IMR-90 (cell line): ENCODE results near the gene ARL6IP6. TPM values are rescaled to one million over a fixed set of nuclear protein-coding genes. Genes with fewer than 3 reads are reported as not detected.

Experiments used
- ATAC-seq: fragments of 200-7000 bp; cut with Tn5 transposase; 2 replicates; pipeline ENCODE4 v1.9.1; 2020; ENCODE audit warnings: low read depth, mild to moderate bottlenecking, moderate library complexity
- BruUV-seq: library from RNA; stranded (reverse); fragments of 400-500 nt; replicated peaks from 2 replicates; lab custom pipeline; 2021; lab: Mats Ljungman, UMichigan
- CTCF ChIA-PET: fragments of 300-600 bp; formaldehyde crosslinking; extraction: SDS; loops from one replicate; lab custom pipeline; 2021; ENCODE audit warnings: antibody characterized with exemption; lab: Yijun Ruan, JAX
- POLR2A ChIA-PET: fragments of 300-600 bp; sonication (Branson Sonifier 250); formaldehyde crosslinking; loops from one replicate; lab custom pipeline; 2022; ENCODE audit warnings: antibody characterized with exemption; ENCODE audit not compliant: unreplicated experiment; lab: Charles Lee
- DNase-seq: peaks from one replicate; pipeline ENCODE4 v3.0.0; 2013
- H2AFZ ChIP-seq: replicated peaks from 2 replicates; pipeline ENCODE3; 2013; ENCODE audit warnings: low read length, mild to moderate bottlenecking; ENCODE audit not compliant: poor library complexity
- H2AK5ac ChIP-seq: 2 replicates; pipeline ENCODE4 v1.6.1; 2013; ENCODE audit warnings: low read depth, low read length, inconsistent platforms
- H2AK9ac ChIP-seq: replicated peaks from 2 replicates; pipeline ENCODE3; 2013; ENCODE audit warnings: mild to moderate bottlenecking, low read depth, low read length, moderate library complexity; ENCODE audit not compliant: poor library complexity
- H2BK120ac ChIP-seq: 2 replicates; pipeline ENCODE4 v1.6.1; 2013; ENCODE audit warnings: low read depth, low read length, inconsistent platforms
- H2BK15ac ChIP-seq: 3 replicates; pipeline ENCODE4 v1.6.1; 2013; ENCODE audit warnings: low read depth, low read length, inconsistent platforms
- H2BK20ac ChIP-seq: 2 replicates; pipeline ENCODE4 v1.6.1; 2013; ENCODE audit warnings: low read depth, mild to moderate bottlenecking, inconsistent platforms, low read length, moderate library complexity
- H2BK5ac ChIP-seq: 2 replicates; pipeline ENCODE4 v1.6.1; 2013; ENCODE audit warnings: mild to moderate bottlenecking, low read depth, low read length, inconsistent platforms; ENCODE audit not compliant: poor library complexity, severe bottlenecking
- H3K14ac ChIP-seq: replicated peaks from 2 replicates; pipeline ENCODE4 v1.6.1; 2013; ENCODE audit warnings: low read depth, low read length, inconsistent platforms
- H3K18ac ChIP-seq: 2 replicates; pipeline ENCODE4 v1.6.1; 2013; ENCODE audit warnings: low read depth, low read length, control low read depth
- H3K23ac ChIP-seq: 2 replicates; pipeline ENCODE4 v1.6.1; 2013; ENCODE audit warnings: low read depth, low read length, inconsistent platforms
- H3K27ac ChIP-seq: 2 replicates; pipeline ENCODE4 v1.5.1; 2013; ENCODE audit warnings: mild to moderate bottlenecking, control low read depth, low read length; ENCODE audit not compliant: insufficient read depth
- H3K27me3 ChIP-seq: 2 replicates; pipeline ENCODE4 v1.6.1; 2013; ENCODE audit warnings: low read length; ENCODE audit not compliant: control insufficient read depth, insufficient read depth
- H3K36me3 ChIP-seq: 2 replicates; pipeline ENCODE4 v1.6.1; 2013; ENCODE audit warnings: low read length, mixed read lengths; ENCODE audit not compliant: control insufficient read depth, insufficient read depth
- H3K4ac ChIP-seq: 2 replicates; pipeline ENCODE4 v1.6.1; 2013; ENCODE audit warnings: low read depth, low read length, inconsistent platforms
- H3K4me1 ChIP-seq: 2 replicates; pipeline ENCODE4 v1.6.1; 2013; ENCODE audit warnings: low read length, mixed read lengths; ENCODE audit not compliant: control insufficient read depth, insufficient read depth
- H3K4me2 ChIP-seq: 2 replicates; pipeline ENCODE4 v1.6.1; 2013; ENCODE audit warnings: low read depth, mild to moderate bottlenecking, control low read depth, low read length, moderate library complexity
- H3K4me3 ChIP-seq: 2 replicates; pipeline ENCODE4 v1.5.1; 2013; ENCODE audit warnings: low read depth, mild to moderate bottlenecking, control low read depth, low read length, moderate library complexity; ENCODE audit not compliant: insufficient read depth
- H3K56ac ChIP-seq: 2 replicates; pipeline ENCODE4 v1.6.1; 2013; ENCODE audit warnings: low read length, inconsistent platforms; ENCODE audit not compliant: insufficient read depth; ENCODE audit errors: extremely low read depth
- H3K79me1 ChIP-seq, 2 experiments: 2 replicates each; pipeline ENCODE4 v1.6.1; 2013; ENCODE audit warnings: low read length in 2 of 2, inconsistent platforms in 1 of 2, low read depth in 1 of 2
- H3K9ac ChIP-seq: 2 replicates; pipeline ENCODE4 v1.6.1; 2013; ENCODE audit warnings: low read depth, low read length, control low read depth
- H3K9me1 ChIP-seq: 2 replicates; pipeline ENCODE4 v1.6.1; 2013; ENCODE audit warnings: low read length, inconsistent platforms; ENCODE audit not compliant: insufficient read depth
- H3K9me3 ChIP-seq: 2 replicates; pipeline ENCODE4 v1.6.1; 2013; ENCODE audit warnings: low read length; ENCODE audit not compliant: control insufficient read depth, insufficient read depth
- H4K20me1 ChIP-seq: 2 replicates; pipeline ENCODE4 v1.6.1; 2013; ENCODE audit warnings: low read length, inconsistent platforms; ENCODE audit not compliant: insufficient read depth
- H4K5ac ChIP-seq: 2 replicates; pipeline ENCODE4 v1.6.1; 2013; ENCODE audit warnings: mild to moderate bottlenecking, low read depth, low read length, control low read depth
- H4K8ac ChIP-seq, 2 experiments: 2 replicates each; pipeline ENCODE4 v1.6.1; 2013; ENCODE audit warnings: low read depth in 2 of 2, low read length in 2 of 2, control low read depth in 1 of 2, inconsistent platforms in 1 of 2
- H4K91ac ChIP-seq: 2 replicates; pipeline ENCODE4 v1.6.1; 2013; ENCODE audit warnings: low read depth, low read length, inconsistent platforms; ENCODE audit not compliant: insufficient read depth
- BHLHE40 ChIP-seq: fragments of 150-350 bp; IDR thresholded peaks from 2 replicates; pipeline ENCODE4 v1.6.1; 2016; ENCODE audit warnings: mild to moderate bottlenecking, low read depth, low read length
- CEBPB ChIP-seq: IDR thresholded peaks from 2 replicates; pipeline ENCODE4 v1.6.1; 2012; ENCODE audit warnings: low read depth, low read length, improper control_type of control experiment
- CTCF ChIP-seq: conservative IDR thresholded peaks from 2 replicates; pipeline ENCODE4 v1.5.1; 2012; ENCODE audit warnings: mild to moderate bottlenecking, low read depth, low read length, improper control_type of control experiment
- ELK1 ChIP-seq: fragments of 150-350 bp; IDR thresholded peaks from 2 replicates; pipeline ENCODE4 v1.6.1; 2016; ENCODE audit warnings: low read depth, mild to moderate bottlenecking, low read length, moderate library complexity, borderline replicate concordance
- MAFK ChIP-seq: IDR thresholded peaks from 2 replicates; pipeline ENCODE4 v1.6.1; 2012; ENCODE audit warnings: low read depth, low read length, improper control_type of control experiment
- MAZ ChIP-seq: IDR thresholded peaks from 2 replicates; pipeline ENCODE4 v1.6.1; 2012; ENCODE audit warnings: low read depth, mild to moderate bottlenecking, low read length, improper control_type of control experiment, moderate library complexity, borderline replicate concordance
- MXI1 ChIP-seq: IDR thresholded peaks from 2 replicates; pipeline ENCODE4 v1.6.1; 2012; ENCODE audit warnings: low read depth, mild to moderate bottlenecking, low read length, moderate library complexity, borderline replicate concordance
- NFE2L2 ChIP-seq: fragments of 150-350 bp; IDR thresholded peaks from 2 replicates; pipeline ENCODE4 v1.6.1; 2016; ENCODE audit warnings: low read depth, mild to moderate bottlenecking, low read length
- POLR2A ChIP-seq: IDR thresholded peaks from 2 replicates; pipeline ENCODE4 v1.6.1; 2012; ENCODE audit warnings: mild to moderate bottlenecking, low read depth, low read length
- RAD21 ChIP-seq: IDR thresholded peaks from 2 replicates; pipeline ENCODE4 v1.6.1; 2012; ENCODE audit warnings: low read length, improper control_type of control experiment
- RCOR1 ChIP-seq: IDR thresholded peaks from 2 replicates; pipeline ENCODE4 v1.6.1; 2012; ENCODE audit warnings: mild to moderate bottlenecking, low read length, improper control_type of control experiment; ENCODE audit not compliant: insufficient replicate concordance
- WGBS, 2 experiments: methylation state at CpG; one replicate each; pipeline versions ENCODE4 v1.1.5 to v1.1.7; 2013; ENCODE audit warnings: missing lambda C conversion rate in 2 of 2; ENCODE audit not compliant: insufficient read length in 1 of 2; ENCODE audit errors: extremely low coverage in 2 of 2; 5-methylcytosine and 5-hydroxymethylcytosine counted together
- dilution Hi-C: fragments of 300-500 bp; cut with HindIII; formaldehyde crosslinking; loops from one replicate; pipeline ENCODE4 v1.14.3; 2018; ENCODE audit warnings: low sequenced_read_pairs; ENCODE audit not compliant: unreplicated experiment
- in situ Hi-C: fragments of 300-500 bp; cut with MboI; formaldehyde crosslinking; loops from 3 replicates; pipeline ENCODE4 v1.14.3; 2019; ENCODE audit warnings: low sequenced_read_pairs, inconsistent platforms, mixed read lengths
- intact Hi-C: fragments of 100-400 bp; cut with micrococcal nuclease; formaldehyde crosslinking; loops from 2 replicates; pipeline ENCODE4 v1.10.0; 2022
- polyA plus RNA-seq, 3 experiments: library from polyadenylated mRNA; depleted of rRNA; stranded (reverse); fragments of >200 nt; gene quantifications; 2 replicates each; pipeline ENCODE4 v1.2.3, GENCODE V29; 2012; ENCODE audit warnings: low replicate concordance in 1 of 3
- total RNA-seq: library from RNA; depleted of rRNA; stranded (reverse); fragments of >200 nt; gene quantifications from 2 replicates; pipeline ENCODE4 v1.2.3, GENCODE V29; 2012

Gene ARL6IP6
- total and polyA plus RNA-seq, 2 of the 4 experiments (the other 2 are of a cell fraction) = 4.1 to 14.7 TPM

- ATAC-seq = no peak
- H3K4ac ChIP-seq = no peak overlapping the region
These were observed 48.5 kb downstream of the ARL6IP6 start for GRCh38 chr2:152766928-152767327.

More at GRCh38 chr2:152766928-152767327, 48.5 kb downstream of the ARL6IP6 start:
- H4K91ac ChIP-seq = no peak overlapping the region
- H2BK15ac ChIP-seq = no peak overlapping the region
- peak overlapping the region; percentile 73 for H2BK5ac ChIP-seq
- H4K8ac ChIP-seq = no peak overlapping the region
- no peaks in the 10 kb centered on the region for H4K20me1 ChIP-seq
- peaks cover 5% of the 10 kb centered on the region; the same call in 1 of the 2 replicates for H3K9me3 ChIP-seq
- WGBS, 2 experiments = no CpG with 5 or more reads among the region's 1 CpG
- H2BK20ac ChIP-seq = no peak overlapping the region; the same call in 1 of the 2 replicates
- no peak overlapping the region for H2AFZ ChIP-seq
- H3K14ac ChIP-seq = no peak overlapping the region
- DNase-seq = peak; percentile 65
- peaks cover 2% of the 10 kb centered on the region; the same call in 1 of the 2 replicates for H3K36me3 ChIP-seq
- H3K56ac ChIP-seq = no peak overlapping the region
- H3K4me3 ChIP-seq = no peak overlapping the region
- no peak overlapping the region for H3K9ac ChIP-seq
- peaks cover 3% of the 10 kb centered on the region; the same call in 1 of the 2 replicates for H3K9me1 ChIP-seq
- ChIA-PET POLR2A (no interaction called here), CTCF (no interaction called here)
- H3K27ac ChIP-seq = no peak overlapping the region
- intact Hi-C loops (no loop called here), dilution Hi-C loops (no loop called here), in situ Hi-C loops (no loop called here)
- H4K5ac ChIP-seq = no peak overlapping the region
- H3K79me1 ChIP-seq = no peaks in the 10 kb centered on the region
- H3K18ac ChIP-seq = no peak overlapping the region; the same call in none of the 2 replicates
- H3K4me1 ChIP-seq = peaks cover 12% of the 10 kb centered on the region
- H2AK5ac ChIP-seq = no peak overlapping the region
- H2AK9ac ChIP-seq = no peak overlapping the region
- H2BK120ac ChIP-seq = 0 out of 2 replicates have a peak overlapping the region, but pooled peaks have one; percentile 22
- BruUV-seq = no TSS peak
- no peaks in the 10 kb centered on the region for H3K27me3 ChIP-seq
- TF ChIP-seq NFE2L2 (no peak), RCOR1 (no peak), RAD21 (no peak), CEBPB (no peak), BHLHE40 (no peak), CTCF (no peak), POLR2A (no peak), MAZ (no peak), MXI1 (no peak), MAFK (no peak), ELK1 (no peak)
- H3K23ac ChIP-seq = no peak overlapping the region
- no peak overlapping the region for H3K4me2 ChIP-seq
